ENCODE results near the gene CCDC88B.
"Not testable (repeated sequence)": the region's sequence is repeated elsewhere in the genome, so short reads cannot be mapped to it uniquely, and the experiment has no call there.

CCDC88B gene

GRCh38 chr11:64321026-64321425 lies 19.0 kb upstream of the CCDC88B start:
- DNase-seq (ENCODE audit: low read depth), result no peak

GRCh38 chr11:64321533-64321932 lies 18.5 kb upstream of the CCDC88B start:
- peak; percentile 82 for DNase-seq (ENCODE audit: low read depth)

- DNase-seq (ENCODE audit: low read depth), result no peak
Measured at GRCh38 chr11:64322925-64323260, 17.1 kb upstream of the CCDC88B start.

GRCh38 chr11:64323373-64323772 lies 16.6 kb upstream of the CCDC88B start:
- DNase-seq (ENCODE audit: low read depth), result no peak

- not testable (repeated sequence) for DNase-seq (ENCODE audit: low read depth)
Measured at GRCh38 chr11:64323984-64324383, 16.0 kb upstream of the CCDC88B start.

GRCh38 chr11:64324692-64325469 lies 15.1 kb upstream of the CCDC88B start:
- DNase-seq (ENCODE audit: low read depth), result no peak

GRCh38 chr11:64327375-64327774 lies 12.6 kb upstream of the CCDC88B start:
- no peak for DNase-seq (ENCODE audit: low read depth)

- DNase-seq (ENCODE audit: low read depth), result no peak
Measured at GRCh38 chr11:64327993-64328392, 12.0 kb upstream of the CCDC88B start.

GRCh38 chr11:64330888-64331287 lies 9.1 kb upstream of the CCDC88B start:
- no peak for DNase-seq (ENCODE audit: low read depth)

- DNase-seq (ENCODE audit: low read depth), result peak; percentile 99
Measured at GRCh38 chr11:64331569-64332371, 8.2 kb upstream of the CCDC88B start.

GRCh38 chr11:64333556-64333955 lies 6.4 kb upstream of the CCDC88B start:
- no peak for DNase-seq (ENCODE audit: low read depth)

GRCh38 chr11:64334764-64335735 lies 5.0 kb upstream of the CCDC88B start:
- DNase-seq (ENCODE audit: low read depth), result peak; percentile 99

GRCh38 chr11:64337538-64338249 lies 2.3 kb upstream of the CCDC88B start:
- peak; percentile 56 for DNase-seq (ENCODE audit: low read depth)

- DNase-seq (ENCODE audit: low read depth), result no peak
Measured at GRCh38 chr11:64338716-64339115, 1.3 kb upstream of the CCDC88B start.

GRCh38 chr11:64339286-64339685 lies 718 bp upstream of the CCDC88B start:
- no peak for DNase-seq (ENCODE audit: low read depth)

- no peak for DNase-seq (ENCODE audit: low read depth)
Measured at GRCh38 chr11:64340671-64341335, 799 bp downstream of the CCDC88B start.

- DNase-seq (ENCODE audit: low read depth), result no peak
Measured at GRCh38 chr11:64341429-64341828, 1.4 kb downstream of the CCDC88B start.

GRCh38 chr11:64341851-64342791 lies 2.1 kb downstream of the CCDC88B start:
- DNase-seq (ENCODE audit: low read depth), result peak; percentile 81

GRCh38 chr11:64342869-64343745 lies 3.1 kb downstream of the CCDC88B start:
- no peak for DNase-seq (ENCODE audit: low read depth)
